HG03064 (cell line): ENCODE measurements around the gene PF4V1.

Experiments
- ATAC-seq: cut with Tn5 transposase; IDR thresholded peaks from one replicate; pipeline ENCODE4 v1.9.1; 2021; ENCODE audit warnings: low read depth; ENCODE audit not compliant: unreplicated experiment

PF4V1 gene

DNA sequence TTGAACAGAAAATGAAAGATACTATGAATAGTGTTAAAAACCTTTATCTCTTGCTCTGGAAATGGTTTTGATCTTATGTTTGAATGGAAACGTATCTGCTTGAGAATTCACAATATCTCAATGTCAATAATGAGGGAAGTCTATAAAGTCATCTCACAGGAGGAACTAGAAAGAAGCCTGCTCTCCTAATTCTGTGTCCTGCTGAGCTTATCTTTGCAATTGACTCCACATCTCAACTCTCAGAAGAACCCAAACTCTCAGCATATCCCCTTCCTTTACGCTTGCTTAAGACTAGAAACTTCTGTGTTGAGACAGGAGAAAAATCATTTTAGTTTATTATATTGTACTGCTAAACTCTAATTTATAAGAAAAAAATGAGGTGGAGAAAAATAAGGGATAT, 8.3 kb upstream of the PF4V1 start:
- ATAC-seq = no peak

DNA sequence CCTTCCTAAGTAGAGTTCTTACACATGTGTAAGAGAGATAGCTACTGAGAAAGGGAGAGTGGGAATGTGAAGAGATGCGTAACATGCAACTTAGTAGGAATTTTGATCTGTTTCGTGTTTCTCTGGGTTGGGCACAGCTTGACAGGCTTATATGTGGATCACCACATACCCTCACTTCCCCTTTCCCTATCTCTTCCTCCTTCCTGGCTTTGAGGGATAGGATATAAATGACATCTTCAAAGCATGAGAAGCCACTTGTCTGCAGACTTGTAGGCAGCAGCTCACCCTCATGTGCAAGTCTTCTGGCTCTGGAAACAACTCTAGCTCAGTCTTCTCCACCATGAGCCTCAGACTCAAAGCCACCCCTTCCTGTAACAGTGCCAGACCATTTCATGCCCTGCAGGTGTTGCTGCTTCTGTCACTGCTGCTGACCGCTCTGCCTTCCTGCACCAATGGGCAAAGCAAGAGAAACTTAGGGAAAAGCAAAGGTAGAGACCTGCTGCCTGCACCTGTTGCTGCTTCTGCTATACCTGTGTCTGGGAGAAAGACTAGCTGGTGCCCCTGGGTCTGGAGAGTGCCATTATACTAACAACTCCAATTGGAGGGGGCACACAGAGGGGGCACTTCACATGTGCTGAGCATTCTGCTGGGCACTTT, 5.4 kb upstream of the PF4V1 start:
- no peak for ATAC-seq

DNA sequence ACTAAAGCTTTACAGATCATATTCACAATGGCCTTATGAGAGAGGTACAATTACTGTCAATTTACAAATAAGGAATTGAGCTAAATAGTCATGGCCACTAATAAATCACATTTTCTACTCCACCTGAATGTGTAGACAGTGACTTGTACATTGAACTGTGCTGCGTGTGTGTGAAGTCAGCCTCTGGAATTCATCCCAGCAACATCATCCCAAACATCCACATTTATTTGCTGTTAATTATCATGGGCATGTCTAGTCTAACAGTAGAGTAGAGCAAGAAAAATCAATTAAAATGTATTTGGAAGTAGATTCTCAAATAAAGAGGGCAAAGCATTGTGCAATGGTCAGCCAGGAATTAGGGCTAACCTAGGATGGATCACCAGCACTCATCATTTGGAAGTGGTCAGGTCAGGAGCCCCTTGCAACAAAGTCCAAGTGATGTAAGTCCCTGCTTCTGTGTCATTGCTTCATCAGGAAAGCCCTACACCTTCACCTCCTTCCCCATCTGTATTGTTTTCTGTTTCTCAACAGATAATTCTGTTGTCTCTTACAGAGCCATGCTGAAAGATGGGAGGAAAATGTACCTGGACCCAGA, 4.8 kb upstream of the PF4V1 start:
- no peak for ATAC-seq

DNA sequence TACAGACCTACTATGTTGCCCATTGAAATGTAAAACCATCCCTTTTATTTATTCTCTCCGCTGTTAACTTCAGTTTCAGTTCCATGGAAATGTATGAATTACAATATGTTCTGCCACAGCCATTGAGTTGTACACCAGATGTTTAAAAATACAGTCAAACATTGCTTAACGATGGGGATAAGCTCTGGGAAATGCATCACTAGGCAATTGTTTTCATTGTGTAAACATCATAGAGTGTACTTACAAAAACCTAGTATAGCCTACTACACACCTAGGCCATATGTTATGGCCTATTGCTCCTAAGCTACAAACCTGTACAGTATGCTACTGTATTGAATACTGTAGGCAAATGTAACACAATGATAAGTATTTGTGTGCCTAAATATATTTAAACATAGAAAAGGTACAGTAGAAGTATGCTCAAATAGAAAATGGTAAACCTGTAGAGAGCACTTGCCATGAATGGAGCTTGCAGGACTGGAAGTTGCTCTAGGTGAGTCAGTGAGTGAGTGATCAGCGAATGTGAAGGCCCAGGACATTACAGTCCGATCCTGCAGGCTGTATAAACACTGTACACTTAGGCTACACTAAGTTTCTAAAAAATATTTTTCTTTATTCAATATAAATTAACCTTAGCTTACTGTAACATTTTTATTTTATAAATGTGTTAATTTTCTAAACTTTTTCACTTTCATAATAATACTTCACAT, 2.7 kb upstream of the PF4V1 start:
- ATAC-seq = no peak

DNA sequence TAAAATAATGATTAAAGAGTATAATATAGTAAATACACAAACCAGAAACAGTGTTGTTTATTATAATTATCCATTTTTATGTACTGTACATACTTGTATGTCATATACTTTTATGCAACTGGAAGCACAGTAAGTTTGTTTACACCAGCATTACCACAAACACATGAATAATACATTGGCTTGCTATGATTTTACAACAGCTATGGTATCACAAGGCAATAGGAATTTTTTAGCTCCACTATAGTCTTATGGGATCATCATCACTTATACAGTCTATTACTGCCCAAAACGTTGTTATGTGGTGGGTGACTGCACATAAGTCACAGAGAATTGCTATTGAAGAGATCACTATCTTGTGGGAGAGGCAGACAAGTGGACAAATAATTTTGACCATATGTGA, 1.8 kb upstream of the PF4V1 start:
- no peak for ATAC-seq

DNA sequence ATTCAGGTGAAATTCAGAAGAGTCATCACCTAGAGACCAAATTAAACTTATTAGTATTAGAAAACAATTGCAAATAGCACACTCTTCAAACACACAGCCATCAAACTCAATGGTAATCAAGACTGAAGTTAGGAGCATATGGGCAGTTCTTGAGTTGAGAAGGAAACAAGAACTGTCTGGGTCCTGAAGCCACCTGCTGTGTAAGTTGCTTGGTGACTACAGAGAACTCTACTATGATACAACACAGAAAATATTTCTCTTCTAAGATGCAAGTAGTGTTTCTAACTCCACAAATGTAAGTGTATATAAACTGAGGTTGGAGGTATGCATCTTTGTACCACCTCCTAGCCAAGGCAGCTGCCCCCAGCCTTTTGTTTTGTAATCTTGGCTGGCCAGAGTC, 325 bp upstream of the PF4V1 start:
- no peak for ATAC-seq

DNA sequence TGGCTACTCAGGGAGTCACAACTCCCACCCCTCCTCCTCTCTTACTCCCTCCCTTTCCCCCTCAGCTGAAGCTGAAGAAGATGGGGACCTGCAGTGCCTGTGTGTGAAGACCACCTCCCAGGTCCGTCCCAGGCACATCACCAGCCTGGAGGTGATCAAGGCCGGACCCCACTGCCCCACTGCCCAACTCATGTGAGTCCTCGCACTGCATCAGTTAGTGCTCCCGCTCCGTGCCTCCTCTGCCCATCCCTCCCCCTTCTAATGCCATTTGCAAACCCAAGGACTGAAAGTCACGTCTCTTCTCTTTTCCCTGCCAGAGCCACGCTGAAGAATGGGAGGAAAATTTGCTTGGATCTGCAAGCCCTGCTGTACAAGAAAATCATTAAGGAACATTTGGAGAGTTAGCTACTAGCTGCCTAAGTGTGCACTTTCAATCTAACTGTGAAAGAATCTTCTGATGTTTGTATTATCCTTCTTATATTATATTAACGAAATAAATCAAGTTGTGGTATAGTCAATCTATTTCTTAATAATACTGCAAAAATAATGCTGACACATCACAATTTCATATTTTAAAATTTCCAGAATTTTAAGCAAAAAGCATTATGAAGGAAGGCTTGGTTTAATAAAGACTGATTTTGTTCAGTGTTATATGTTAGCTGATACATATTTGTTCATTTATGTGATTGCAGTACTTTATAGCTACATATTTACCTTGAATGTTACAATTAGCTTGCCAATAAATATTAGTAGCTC, 800 bp downstream of the PF4V1 start:
- ATAC-seq = no peak

DNA sequence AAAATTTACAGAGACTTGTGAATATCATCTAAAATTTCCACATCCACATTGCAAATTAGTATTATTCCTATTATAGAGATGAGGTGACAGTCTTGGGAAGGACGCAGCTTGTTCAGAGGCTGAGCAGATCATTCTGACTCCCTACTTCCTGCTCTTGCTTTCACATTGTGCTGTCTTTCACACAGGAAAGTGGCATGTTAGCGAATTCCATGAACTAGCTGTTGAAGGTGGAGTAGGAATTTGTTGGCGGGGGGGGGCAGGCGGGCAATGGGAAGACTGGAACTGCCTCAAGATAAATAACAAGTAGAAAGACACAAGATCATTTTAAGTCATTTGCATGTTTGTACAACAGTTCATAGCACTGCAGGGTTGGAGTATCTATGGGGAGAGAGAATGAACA, 2.3 kb downstream of the PF4V1 start:
- no peak for ATAC-seq

DNA sequence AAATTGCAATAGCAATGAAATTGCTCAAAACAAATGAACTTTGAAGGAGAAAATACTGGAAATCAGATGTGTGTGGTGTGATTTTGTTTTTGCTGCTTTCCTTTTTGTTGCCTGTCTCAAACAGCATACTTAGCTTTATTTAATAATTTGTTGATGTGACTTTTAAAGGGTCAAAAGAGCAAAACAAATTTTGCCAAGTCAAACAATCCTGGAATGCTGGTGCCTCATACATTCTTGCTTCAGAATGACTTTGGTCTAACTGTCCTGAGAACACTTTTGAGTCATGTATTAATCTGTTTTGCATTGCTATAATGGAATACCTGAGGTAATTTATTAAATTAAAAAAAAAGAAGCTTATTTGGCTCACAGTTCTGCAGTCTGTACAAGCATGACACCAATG, 3.4 kb downstream of the PF4V1 start:
- ATAC-seq = no peak

DNA sequence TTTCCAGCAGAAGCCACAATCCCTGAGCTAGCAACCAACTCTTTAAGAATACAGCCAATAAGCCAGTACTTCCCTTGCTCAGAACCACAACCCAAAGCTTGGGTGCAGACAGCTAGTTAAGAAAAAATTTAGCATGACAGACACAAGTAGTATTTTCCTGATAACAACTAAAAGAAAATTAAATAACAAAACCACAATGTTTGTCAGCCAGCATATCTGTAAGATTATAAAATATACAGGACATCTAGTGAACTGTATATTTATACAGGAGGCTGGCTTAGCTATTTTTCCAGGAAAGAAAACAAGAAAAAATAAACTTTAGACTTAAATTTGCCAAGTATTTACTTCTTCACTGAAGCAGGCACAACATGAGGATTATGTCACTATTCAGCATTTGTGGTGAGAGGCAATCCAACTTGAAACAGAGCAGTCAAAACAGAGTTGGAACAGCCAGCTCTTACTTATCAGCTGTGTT, 6.6 kb downstream of the PF4V1 start:
- no peak for ATAC-seq

DNA sequence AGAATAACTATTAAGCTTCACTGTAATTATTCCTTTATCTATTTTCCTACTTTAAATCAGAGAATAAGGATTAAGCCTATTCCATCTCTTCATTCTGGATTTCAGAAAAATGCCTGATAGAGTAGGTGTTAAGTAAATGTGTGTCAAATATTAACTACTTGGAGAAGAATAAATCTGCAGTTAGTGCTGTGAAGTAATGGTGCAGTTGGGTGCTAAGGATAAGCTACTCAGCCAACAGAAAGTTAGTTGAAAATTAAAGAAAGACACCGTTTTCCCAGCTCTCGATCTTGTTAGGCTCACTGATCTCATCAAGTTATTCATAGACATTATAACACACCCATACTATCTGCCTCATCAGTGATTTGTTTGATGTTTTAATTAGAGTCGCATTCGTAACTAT, 7.1 kb downstream of the PF4V1 start:
- ATAC-seq = no peak

DNA sequence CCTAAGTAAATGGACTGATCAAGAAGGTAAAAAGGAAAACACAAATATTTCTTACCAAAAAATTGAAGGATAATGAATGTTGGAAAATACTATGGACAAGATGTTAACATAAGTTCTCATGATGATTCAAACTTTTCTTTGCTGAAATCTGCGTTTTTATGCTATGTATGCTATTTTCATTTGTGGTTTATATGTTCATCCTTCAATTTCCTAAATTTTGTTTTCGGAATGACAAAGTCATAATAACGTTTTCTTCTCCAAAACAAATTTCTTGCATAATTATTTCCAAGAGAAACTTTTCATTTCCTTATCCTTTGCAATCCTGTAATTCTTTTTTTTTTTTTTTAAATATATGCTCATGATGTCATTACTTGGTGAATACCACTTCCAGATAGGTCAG, 7.8 kb downstream of the PF4V1 start:
- ATAC-seq = no peak

DNA sequence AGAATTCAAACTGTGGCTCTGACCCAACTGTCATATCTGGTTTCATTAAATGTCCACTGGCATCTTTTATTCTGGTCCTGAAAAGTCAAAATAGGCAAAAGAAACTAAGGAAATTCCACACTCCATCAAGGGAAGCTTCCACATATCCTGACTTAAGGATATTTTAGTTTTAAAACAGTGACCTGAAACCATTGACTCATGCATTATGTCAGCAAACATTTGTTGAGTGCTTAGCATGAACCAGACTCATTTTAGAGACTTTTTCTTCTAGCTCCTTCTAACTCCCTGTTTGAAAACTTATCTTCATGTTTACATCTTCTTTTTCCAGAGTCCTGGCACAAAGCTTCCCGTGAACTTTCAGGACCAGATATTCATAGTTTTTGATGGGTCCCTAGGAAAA, 9.2 kb downstream of the PF4V1 start:
- ATAC-seq = no peak

DNA sequence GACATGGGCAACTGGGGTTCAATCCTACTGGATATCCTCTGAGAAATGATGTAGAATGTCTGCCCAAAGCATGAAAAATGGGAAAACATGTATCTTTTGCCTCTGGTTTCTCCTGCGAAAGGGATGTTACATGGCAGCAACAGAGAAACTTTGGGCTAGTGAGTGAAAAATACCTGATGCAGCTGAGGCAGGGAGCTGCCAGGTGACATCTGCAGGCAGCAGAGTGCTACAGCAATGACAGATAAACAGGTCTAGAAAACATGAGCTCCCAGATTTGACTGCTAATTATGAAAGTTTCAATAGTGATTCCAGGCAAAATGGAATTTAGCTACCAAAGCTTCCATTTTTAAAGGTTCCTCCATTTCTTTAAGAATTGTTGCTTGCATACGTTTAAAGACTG, 11.3 kb downstream of the PF4V1 start:
- ATAC-seq = no peak

DNA sequence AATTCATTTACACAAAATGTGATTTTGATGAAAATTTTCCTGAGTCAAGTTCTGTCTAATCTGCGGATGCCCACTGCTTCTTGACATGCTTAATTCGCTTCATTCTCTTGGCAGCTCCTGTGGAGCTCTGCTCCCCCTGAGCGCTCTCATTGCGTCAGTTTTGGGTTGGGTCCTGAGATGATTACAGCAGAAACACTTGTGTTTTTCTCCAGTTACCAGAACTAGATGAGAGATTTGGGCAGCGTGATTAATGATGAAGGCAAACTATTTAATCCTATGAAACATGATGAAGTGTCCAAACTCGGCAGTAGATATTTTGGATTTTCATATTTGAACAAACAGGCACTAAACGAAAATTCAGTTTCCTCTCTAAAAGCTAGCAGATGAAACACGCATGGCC, 11.9 kb downstream of the PF4V1 start:
- no peak for ATAC-seq

DNA sequence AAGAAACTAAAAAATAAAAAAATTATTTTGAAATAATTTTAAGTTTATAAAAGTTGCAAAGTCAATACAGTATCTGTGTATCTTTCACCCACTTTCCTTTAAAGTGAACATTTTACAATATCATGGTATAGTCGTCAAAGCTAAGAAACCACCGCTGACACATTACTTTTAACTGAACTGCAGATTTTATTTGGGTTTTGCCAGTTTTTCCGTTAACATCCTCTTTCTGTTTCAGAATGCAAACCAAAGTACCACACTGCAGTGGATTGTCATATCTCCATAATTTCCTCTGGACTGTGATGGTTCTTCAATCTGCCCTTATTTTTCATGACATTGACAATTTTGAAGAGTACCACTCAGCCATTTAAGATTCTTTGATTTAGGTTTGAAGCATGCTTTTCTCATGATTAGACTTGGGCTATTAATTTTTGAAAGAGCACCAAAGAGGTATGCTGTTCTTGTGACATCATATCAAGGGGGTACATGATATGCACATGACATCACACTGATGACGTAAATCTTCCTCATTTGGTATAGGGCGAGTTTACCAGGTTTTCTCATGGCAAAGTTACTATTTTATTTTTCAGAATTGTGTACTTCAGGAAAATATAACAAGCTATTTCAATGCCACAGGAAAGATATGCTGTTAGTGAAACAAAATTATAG, 12.5 kb downstream of the PF4V1 start:
- ATAC-seq = no peak

DNA sequence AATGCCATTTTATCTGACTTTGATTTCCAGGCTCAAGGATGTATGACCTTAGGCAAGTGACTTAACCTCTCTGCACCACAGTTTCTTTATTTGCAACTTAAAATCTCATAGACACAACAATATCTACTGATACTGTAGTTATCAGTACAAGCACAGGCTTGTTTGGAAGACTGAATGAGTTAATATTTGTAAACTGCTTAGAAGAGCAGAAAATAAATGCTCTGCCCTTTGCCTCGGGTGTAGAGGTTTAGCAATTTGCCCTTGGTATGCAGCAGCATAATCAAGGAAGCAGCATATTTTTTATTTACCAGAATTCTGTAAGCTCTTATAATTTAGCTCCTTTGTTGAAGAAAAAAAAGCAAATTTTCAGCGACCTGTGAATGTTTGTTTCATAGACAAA, 13.2 kb downstream of the PF4V1 start:
- ATAC-seq = no peak

DNA sequence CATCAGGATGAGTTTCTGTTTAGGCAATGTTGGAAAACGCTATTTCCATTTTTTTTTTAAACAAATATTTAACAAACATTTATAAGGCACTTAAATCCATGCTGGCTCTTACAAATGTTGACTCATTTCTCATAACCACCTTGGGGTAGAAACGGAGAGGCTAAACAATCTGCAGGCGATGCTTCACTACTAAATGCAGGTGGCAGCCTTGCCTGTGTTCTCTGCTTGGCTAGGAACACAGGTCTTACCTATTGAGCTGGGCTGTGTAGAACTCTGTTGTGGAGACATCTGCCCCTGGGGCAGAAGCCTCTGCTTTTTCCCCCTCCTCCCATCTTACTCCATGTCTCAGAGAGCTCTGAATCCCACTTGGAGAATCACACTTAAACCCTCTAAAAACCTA, 14.7 kb downstream of the PF4V1 start:
- ATAC-seq = no peak

DNA sequence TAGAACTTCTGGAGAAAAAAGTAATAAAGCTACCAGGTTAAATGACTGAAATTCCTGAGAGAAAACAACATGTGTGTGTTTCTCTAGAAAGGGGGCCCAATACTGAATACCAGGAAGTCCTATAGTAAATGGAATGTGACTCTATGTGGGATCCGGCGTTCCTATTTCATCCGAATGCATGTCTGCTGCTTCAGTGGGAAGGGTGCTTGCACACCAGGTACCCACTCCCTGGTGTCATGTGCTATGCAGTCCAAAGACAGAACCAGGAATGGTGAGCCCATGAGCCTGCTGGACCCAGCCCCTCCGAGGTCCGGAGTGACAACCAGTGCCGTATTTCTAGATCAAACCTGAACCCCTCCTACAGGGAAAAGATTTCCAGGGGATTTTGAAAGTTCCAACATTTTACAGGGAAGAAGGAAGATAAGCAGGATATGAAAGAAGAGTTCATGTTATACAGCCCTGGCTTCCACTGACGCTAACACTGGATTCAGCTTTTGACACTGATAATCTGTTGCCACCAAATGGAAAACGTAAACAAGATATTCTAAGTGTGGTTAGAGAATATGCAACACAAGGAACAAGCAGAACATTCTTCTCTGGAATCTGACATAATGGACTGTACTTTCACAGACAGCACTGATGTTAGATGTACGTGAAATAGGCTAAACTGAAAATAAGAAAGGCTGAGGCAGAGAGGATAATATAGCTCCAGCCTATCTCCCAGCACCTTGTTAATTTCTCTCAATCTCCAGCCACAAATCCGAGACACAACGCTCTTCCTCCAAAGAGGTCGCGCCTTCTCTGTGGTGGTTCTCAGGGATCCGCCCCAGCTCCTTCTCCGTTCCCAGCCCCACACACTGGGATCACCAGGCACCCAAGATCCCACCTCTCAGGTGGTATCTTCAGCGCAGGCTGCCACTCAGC, 15.4 kb downstream of the PF4V1 start:
- ATAC-seq = no peak
